CD4-positive, alpha-beta T cell treated with Interleukin-21 for 1 hour (primary cell): ENCODE measurements around the gene EXOC2.

Source experiments
- DNase-seq: peaks from one replicate; pipeline ENCODE4 v3.0.0-alpha.2; 2020

Gene EXOC2

DNA sequence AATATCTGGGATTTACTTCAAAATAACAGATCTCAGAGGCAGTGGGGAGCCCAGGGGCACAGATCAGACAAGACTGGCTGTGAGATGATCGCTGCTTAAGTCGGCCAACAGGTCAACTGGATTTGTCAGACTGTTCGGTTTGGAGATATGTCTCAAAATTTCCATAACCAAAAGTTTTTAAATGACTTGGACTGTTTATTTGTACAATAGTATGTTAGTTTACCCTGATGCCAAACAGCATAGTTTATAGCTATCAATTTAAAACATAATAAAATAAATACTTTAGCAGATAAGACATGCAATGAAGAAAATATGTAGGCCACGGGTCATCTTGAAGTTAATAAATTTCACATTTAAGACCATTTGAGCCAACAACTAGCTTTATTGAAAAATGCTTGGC lies 174.7 kb downstream of the EXOC2 start:
- DNase-seq: no peak

DNA sequence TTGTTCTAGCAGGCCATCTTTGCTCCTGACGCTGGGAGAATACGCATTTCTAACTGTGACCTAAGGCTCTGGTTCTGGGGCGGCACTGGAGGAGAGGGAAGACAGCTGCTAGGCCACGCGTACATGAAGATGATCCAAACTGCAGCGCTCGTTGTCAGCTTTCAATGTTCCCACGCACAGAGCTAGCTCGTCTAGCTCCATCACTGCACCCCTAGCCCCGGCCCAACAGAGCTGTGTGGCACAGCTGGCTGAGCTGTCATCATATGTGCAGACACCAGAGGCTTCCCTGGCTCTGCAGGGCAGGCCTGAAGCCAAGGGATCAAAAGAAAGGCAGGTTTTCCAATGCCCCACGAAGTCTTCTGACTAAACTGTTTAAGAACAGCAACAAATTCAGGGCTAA lies 176.7 kb downstream of the EXOC2 start:
- DNase-seq: no peak

DNA sequence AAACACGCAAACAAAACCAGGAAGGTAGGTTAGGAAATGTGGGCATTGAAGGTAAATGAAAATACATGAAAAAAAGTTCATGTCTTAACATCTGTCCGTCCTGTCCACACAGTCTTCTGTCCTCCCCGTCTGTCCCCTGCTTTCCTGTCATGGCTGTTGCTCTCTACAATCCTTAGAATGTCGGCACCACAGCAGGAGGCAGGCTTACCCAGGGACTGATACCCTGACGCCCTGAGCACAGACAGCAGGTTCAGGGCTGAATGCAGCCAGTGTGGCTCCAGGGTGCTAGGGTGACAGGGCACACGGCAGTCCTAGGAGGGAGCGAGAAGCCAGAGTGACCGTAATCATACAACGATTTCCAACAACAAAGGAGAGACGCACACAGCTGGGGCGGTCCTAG lies 177.7 kb downstream of the EXOC2 start:
- no peak for DNase-seq

DNA sequence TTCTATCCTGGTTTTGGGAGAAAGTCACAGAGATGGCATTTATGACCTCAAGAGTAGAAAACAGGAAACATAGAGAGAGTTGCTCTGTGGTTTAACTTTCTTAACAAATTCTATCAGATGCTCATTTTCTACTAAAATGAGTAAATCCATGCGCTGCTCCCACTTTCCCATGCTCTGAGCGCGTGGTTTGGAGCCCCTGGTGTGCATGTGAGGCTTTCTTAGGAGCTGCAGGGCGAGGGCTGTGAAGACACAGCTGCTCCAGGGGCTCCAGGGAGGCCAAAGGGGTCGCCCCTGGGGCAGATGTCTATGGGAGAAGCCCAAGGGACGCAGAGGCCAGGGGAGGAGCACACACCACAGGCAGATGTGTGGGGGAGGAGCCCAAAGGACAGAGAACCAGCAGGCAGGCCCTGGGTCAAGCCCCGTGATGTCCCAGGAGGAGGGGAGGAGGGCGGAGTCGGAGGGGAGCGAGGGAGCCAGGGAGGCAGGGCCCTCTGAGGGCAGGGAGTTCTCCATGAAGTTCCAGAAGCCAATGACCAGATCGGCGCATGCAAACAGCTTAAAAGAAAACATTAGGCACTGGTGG lies 178.5 kb downstream of the EXOC2 start:
- DNase-seq: no peak

DNA sequence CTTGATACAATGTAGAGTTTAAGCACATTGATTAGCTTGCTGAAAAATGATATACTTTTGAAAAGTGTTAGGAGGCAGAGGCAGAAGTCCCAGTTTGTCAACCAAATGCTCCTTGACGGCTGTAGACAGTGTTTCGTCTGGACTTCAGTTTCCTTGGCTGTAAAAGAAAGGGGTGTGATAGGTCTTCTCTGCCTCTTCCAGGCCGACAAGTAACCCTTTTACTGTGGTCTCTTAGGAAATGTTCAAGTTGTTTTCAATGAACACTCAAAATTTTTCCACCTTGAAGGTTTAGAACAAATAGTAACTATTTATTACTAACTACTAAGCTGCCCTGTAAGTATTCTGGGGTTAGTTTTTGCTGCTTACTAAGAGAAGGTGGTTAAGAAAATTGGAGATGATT lies 179.0 kb downstream of the EXOC2 start:
- DNase-seq: no peak

DNA sequence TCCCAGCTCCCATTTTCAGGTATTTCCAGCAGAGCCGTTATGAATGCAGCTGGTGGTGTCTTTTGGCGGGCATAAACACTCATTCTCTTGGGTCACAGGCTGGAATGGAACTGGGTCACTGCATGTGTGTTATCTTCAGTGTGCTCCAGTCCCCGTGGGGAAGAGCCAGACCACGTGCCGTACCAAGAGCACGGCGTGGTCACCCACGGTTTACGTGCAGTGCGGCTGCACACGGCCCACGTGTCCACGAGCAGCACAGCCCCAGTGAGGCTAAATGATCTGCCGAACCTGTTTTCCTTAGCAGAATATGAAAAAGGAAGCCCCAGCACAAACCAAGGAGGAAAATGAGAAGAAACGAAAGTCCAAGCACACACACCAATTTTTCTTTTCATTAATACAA lies 179.9 kb downstream of the EXOC2 start:
- DNase-seq: no peak

DNA sequence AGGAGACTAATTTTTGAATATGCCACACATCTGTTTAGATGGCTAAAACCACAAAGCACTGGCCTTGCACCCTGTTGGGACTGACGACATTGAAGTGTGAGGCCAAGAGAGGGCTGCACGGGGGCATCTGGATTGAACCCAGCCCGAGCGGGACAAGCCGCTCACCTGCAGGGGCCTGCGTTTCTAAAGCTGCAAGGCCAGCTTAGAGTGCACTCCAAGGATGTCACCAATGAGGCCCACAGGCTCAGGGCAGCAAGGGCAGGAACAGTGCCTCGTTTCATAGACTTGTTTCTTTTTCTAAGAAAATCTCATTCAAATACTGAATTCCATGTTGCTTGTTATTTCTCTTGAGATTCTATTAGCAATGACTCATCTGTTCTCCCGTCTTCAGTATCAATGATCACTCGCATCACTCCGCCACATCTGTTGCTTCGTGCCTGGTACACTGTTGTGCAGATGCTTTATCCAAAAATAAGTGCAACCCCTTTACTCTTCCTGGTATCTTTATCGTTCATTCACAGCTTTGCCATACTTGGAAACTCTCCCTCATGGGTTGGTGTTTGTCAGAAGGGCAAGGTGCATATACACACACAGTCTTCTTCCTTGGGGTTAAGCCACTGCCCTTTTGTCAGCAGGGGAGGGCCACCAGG lies 181.3 kb downstream of the EXOC2 start:
- DNase-seq: no peak

DNA sequence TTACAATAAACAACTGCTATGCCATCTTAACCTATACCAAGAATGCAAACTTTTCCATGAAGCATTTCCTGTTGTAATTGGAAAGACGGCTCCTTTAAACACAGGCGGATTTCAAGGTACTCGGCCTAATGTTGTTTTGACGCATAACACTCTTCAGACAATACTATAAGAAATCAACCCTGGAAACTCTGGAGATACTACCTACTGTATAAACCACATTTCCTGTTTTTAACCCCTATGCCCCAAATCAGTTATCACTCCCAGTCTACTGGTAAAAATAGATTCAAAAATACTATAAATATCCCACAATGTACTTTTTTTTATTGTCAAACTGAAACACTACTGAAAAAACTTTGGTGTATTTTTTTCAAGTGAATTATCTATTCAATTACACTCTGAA lies 183.3 kb downstream of the EXOC2 start:
- DNase-seq: peak; percentile 31

DNA sequence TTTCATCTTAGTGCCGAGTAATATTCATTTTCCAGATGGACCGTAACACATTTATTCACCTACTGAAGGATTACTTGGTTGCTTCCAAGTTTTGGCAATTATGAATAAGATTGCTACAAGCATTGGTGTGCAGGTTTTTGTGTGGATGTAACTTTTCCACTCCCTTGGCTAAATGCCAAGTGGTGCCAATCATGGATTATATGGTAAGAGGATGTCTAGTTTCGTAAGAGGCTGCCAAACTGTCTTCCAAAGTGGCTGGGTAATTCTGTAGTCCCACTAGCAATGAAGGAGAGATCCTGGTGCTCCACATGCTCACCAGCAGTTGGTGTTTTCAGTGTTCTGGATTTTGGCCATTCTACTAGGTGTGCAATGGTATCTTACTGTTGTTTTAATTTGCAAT lies 184.3 kb downstream of the EXOC2 start:
- no peak for DNase-seq

DNA sequence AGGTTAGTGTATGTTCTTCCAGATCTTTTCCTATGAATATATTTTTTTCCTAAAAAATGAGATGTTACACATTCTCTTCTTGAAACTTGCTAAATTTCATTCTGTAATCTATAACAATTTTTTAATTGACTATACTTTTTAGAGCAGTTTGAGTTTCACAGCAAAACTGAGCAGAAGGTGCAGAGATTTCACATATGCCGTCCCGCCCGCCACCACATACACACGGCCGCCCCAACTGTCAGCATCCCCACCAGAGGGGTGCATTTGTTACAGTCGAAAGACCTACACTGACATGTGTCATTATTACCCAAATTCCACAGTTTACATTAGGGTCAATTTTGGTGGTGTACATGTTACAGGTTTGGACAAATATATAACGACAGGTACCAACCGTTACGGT lies 184.9 kb downstream of the EXOC2 start:
- DNase-seq: no peak

DNA sequence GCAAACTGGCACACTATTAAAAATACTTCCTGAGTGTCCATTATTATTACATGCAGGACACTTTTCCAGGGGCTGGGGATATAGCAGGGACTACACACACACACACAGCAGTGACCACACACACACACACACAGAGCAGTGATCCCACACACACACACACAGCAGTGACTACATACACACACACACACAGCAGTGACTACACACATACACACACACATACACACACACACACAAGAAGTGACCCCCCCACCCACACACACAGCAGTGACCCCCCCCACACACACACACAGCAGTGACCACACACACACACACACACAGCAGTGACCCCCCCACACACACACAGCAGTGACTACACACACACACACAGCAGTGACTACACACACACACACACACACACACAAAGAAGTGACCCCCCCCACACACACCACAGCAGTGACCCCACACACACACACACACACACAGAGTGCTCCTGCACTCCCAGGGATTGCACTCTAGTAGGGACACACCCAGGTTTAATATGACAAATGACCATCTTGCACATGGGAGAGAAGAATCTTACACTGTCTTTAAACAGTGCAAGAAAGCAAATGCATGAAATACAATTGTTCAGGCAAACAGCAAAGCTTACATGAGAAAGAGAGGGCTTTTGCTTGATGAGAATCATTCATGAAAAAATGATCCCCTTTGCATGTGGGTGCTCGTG lies 185.9 kb downstream of the EXOC2 start:
- DNase-seq: no peak

DNA sequence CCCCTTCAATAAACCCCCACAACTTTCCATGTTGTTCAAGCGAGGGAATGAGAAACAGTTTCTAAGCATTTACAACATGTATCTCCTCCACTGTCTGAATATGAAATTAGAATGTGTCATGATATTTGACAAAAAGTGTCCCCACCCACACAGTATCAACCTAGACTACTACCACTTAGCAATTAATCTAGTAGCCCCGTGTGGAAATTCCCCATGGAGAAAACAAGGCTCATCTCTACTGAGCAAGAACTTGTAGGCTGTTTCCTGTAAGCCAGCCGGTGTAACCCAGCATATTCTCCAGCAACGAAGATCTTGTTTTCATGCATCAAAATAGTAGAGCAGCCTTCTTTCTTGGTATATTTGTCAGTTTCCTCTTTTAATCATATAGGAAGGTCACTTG lies 186.4 kb downstream of the EXOC2 start:
- no peak for DNase-seq

DNA sequence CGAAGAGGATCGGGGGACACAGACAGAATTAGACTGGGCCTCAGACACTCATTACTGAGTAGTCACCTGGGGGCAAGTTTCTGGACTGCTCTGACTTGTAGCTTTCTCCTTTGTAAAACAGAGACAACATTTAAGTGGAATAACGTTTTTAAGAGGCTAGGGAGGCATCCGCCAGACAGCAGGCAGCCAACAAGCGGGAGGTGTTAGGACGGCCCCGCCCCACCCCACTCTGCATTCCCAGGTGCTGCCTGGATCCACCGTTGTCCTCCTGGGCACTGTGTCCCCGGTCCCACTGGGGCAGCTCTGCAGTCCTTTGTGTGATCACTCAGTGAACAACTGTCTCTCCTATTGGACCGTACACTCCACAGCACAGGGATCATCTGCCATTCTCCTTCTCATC lies 187.6 kb downstream of the EXOC2 start:
- no peak for DNase-seq

DNA sequence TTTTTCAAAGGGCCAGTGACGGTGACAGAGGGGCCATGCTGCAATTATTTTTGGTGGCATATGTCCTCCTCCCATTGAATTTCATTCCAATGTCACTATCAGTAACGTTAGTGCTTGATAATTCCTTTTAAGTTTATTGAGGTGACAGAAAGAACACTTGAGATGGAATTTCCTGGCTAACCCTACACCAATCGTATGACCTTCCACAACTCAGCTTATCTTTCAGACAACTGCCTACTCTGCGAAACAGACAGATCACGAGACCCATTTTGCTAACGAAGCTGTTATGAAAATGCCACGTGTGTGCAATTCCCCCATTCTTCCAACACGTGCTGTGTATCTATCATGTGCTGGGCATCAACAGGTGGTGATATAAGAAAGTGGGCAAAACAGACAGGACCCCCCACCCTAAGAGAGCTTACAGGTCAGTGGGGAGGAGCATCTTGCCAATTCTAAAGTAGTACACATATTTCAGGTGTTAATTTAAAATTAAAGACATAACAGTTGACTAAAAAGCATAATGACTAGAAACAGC lies 188.4 kb downstream of the EXOC2 start:
- DNase-seq: no peak

DNA sequence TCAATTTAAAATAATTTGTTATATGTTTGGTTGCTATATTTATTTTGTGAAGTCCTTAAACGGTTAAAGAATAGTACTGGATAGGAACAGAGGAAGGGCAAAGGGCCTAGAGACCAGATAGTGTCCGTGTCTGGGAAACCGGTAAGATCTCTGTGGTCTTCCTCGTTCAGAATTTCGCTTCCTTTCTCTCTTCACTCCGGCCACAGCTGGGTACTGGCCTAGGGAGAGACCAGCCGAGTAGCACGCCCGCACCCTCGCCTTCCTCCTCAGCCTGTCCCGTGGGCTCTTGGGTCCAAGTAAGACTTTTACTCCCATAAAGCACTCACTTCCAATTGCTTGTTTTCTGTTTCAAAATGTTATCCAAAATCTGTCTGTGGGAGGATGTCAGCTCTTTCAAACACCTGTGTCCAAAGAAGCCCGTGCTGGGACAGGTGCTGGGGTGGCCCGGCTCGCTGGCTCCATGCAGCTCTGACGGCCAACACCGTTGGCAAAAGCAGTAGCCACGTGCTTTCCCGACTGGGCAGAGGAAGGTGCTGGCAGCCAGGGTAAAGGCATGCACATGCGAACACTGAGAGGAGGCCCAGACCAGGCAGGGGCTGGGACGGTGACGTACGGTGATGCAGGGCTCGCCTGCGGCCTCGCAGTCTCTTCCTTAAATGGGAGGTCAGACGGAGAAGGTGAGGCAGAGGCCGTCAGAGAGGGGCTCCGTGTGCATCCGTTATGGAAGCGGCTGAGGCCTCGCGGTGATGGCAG lies 189.2 kb downstream of the EXOC2 start:
- no peak for DNase-seq

DNA sequence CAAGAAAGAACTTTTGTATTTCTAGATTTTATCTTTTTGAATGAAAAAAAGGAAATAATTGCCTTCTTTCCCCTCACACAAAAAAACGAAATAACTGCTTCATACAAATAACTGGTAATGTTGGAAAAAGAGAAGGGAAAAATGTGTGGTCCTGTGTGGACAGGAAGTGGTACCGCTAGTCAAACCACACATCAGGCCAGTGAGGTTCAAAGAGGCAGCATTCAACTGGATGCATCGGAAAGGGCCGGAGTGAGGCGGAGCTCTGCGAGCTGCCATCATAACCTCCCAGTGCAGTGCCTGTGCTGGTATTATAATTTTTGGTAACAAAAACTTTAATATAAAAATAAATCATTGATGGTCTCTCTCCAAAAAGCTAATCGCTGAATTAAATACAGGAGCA lies 190.2 kb downstream of the EXOC2 start:
- DNase-seq: no peak

DNA sequence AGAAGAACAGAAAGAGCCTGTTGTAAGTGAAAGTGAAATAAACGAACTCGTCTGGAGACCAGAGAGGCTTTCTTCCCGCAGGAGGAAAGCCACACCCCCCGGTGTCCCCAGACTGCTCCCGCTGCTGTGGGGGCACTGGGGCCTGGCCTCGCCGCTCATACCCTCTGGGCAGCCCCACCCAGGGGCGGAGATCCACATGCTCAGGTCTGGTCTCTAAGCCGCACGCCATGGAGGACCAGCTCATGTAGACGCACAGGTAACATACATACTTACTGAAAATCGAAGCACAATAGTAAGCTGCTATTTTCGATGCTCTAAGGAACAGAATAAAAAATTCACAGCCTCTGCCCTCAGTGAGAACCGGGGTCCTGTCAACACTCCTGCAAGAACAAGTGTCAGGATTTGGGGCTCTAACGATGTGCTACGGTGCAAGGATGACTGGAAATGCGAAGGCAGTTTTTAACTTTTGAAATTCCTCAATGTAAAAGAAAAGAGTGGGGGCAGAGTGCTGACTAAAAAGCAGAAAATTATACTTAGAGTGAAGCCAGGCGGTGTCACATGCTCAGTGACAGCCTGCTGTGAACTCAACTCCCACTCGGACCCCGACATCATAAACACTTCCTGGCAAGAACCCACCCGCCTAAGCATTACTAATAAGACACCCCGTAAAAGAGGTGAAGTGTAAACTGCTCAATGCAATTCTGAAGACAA lies 190.9 kb downstream of the EXOC2 start:
- peak; percentile 55 for DNase-seq

DNA sequence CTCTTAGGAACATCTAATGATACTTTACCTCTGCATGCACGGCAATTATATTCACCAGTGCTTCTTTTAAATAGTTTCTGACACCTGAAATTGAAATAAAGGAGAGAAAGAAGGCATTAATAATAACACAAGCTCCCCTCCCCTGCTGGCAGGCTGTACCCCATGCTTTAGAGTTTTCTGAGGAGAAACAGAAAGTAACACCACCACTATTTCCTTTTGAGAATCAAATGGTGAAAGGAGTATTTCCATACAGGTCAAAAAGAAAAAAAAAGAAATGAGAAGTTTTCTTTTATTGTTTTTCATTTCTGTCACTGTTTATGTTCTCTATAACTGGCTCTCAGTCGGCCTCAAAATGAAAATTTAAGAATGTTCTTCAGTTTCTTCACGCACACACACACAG lies 193.3 kb downstream of the EXOC2 start:
- DNase-seq: peak; percentile 39

DNA sequence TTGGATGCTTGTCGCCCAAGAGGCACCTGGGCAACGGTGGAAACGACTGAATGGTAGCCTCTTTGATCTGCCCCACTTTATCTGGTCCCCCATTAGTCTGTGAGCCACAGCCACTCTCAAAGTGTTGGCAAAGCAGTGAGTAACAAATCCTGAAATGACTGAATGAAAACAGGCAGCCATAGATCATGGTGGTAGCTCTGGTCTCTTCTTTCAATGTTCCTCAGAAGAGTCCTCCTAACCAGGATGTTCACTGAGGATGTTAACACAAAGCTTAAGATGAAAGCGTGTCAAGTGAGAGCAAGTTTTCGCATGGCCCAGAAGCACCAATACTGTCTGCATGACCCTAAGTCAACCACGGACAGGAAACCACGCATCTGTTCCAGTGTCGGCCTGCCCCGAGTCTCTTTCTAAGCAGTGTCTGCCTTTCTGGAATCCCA lies 194.1 kb downstream of the EXOC2 start:
- DNase-seq: peak; percentile 48

DNA sequence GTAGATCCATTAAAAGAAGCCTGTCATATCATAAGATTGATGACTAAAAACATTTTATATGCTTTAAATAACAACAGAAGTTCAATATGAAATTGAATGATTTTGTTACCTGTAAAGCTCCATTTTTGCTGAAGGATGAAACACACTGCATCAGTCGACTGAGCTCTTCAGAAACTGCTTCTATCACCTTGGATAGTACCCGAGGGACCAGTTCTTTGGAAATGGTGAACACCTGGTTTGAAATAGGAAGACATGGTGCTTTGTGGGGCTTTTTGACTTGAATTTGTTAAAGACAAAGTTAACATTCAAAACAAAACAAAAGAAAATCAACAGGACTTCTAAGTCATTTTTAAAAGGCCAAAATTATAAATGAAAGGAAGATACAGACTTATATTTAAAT lies 195.7 kb downstream of the EXOC2 start:
- no peak for DNase-seq

DNA sequence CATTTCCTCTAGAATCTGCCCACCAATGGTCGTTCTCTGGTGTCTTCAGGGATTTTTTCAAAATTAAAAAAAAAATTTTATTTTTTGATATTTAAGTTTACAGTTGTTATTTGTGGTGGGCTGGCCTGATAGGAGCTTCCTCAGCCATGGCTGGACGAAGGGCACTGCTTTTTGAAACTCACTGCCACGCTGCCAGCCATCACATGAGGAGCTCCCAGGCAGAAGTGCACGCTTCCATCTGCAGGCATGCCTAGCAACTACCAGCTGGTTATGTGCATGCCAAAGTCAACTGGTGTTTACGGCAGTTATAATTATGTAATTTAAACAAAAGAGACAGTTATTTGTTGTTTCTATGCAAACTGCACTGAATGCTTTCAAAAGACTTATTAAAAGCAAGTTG lies 196.3 kb downstream of the EXOC2 start:
- no peak for DNase-seq

DNA sequence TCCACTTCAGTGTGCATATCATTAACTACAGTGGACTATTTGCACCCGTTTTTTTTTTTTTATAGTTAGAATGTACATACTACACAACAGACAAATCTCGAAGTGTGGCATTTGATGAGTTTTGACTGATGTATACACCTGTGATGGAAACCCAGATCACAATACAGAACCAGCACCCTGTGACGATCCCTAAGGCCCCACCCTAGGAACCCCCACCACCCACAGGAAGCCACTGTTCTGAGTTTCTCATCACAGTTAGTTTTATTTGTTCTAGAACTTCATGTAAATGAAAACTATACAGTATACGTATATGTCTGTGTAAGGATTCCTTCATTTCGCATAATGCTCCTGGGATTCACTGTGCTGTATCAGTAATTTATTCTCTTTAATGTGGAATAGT lies 198.5 kb downstream of the EXOC2 start:
- DNase-seq: no peak

DNA sequence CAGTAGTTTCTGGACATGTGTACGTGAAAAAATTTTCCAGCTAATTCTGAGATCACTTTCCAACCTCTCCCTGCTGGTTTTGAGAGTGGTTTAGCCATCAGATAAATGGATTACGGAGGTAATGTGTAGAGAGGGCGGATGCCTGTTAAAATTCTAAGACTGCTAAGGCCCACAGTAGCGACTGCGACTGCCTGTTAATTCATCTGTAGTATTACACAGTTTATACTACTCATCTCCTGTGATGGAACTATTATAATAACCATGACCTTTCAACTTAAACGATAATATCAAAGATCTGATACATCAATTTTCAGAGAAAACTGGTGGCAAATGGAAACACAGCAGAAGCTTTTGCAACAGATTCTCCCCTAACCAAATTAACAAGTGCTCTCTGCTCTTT lies 199.1 kb downstream of the EXOC2 start:
- no peak for DNase-seq
